Measurements from ENCODE around the gene SRC. TPM values are rescaled to one million over a fixed set of nuclear protein-coding genes. Genes with fewer than 3 reads are reported as not detected.

Gene SRC
- total RNA-seq, 4 donors from 2014 or later, result 30.6 to 54.7 (median 45.0) TPM

GRCh38 chr20:37422791-37423286 lies 76.9 kb downstream of the SRC start:
- Histone ChIP-seq H3K27ac (no peak overlapping the region), H3K4me3 (no peak overlapping the region), H3K9me3 (no peaks in the 10 kb centered on the region), H3K27me3 (peaks cover 33% of the 10 kb centered on the region), H3K4me1 (no peaks in the 10 kb centered on the region), H3K36me3 (no peaks in the 10 kb centered on the region)
- WGBS, 2 donors (ENCODE audit: low coverage in 1 of 2), result no CpG with 5 or more reads among the region's 11 CpGs
- TF ChIP-seq POLR2AphosphoS5 (IDR thresholded peaks at IDR 0.05) (no peak), POLR2A (IDR thresholded peaks at IDR 0.05) (no peak), EP300 (IDR thresholded peaks at IDR 0.05) (no peak), CTCF (IDR thresholded peaks at IDR 0.05) (no peak)
- no peak for ATAC-seq

GRCh38 chr20:37423545-37423944 lies 77.6 kb downstream of the SRC start:
- no peaks in the 10 kb centered on the region for H3K4me1 ChIP-seq
- no peak for ATAC-seq
- no peaks in the 10 kb centered on the region for H3K36me3 ChIP-seq
- no peaks in the 10 kb centered on the region for H3K9me3 ChIP-seq
- no peak overlapping the region for H3K27ac ChIP-seq
- WGBS, 2 donors (ENCODE audit: low coverage in 1 of 2), result no CpG with 5 or more reads among the region's 10 CpGs
- H3K4me3 ChIP-seq, result no peak overlapping the region
- no peak for TF ChIP-seq CTCF (IDR thresholded peaks at IDR 0.05)
- no peak for TF ChIP-seq POLR2A (IDR thresholded peaks at IDR 0.05)
- TF ChIP-seq EP300 (IDR thresholded peaks at IDR 0.05), result no peak
- H3K27me3 ChIP-seq, result peaks cover 32% of the 10 kb centered on the region

- WGBS, 2 donors (ENCODE audit: low coverage in 1 of 2), result 86 to 94% methylated on average over 3 of the region's 3 CpGs
Observed at GRCh38 chr20:37424062-37424851, 78.3 kb downstream of the SRC start.

GRCh38 chr20:37425103-37425625 lies 79.2 kb downstream of the SRC start:
- no peaks in the 10 kb centered on the region for H3K36me3 ChIP-seq
- WGBS, 2 donors (ENCODE audit: low coverage in 1 of 2), result 91 to 100% methylated on average over 3 to 8 of the region's 9 CpGs
- no peak overlapping the region for H3K27ac ChIP-seq
- TF ChIP-seq POLR2A (IDR thresholded peaks at IDR 0.05) (no peak), CTCF (IDR thresholded peaks at IDR 0.05) (no peak), POLR2AphosphoS5 (IDR thresholded peaks at IDR 0.05) (no peak), EP300 (IDR thresholded peaks at IDR 0.05) (no peak)
- no peak for ATAC-seq
- no peaks in the 10 kb centered on the region for H3K4me1 ChIP-seq
- H3K9me3 ChIP-seq, result no peaks in the 10 kb centered on the region
- H3K27me3 ChIP-seq, result peaks cover 23% of the 10 kb centered on the region
- H3K4me3 ChIP-seq, result no peak overlapping the region

More at GRCh38 chr20:37424062-37424851, 78.3 kb downstream of the SRC start:
- Histone ChIP-seq H3K4me3 (no peak overlapping the region), H3K36me3 (no peaks in the 10 kb centered on the region), H3K9me3 (no peaks in the 10 kb centered on the region), H3K27ac (no peak overlapping the region), H3K27me3 (peaks cover 32% of the 10 kb centered on the region), H3K4me1 (no peaks in the 10 kb centered on the region)
- TF ChIP-seq CTCF (IDR thresholded peaks at IDR 0.05) (no peak), POLR2AphosphoS5 (IDR thresholded peaks at IDR 0.05) (no peak), EP300 (IDR thresholded peaks at IDR 0.05) (no peak), POLR2A (IDR thresholded peaks at IDR 0.05) (no peak)
- no peak for ATAC-seq

- no peaks in the 10 kb centered on the region for H3K36me3 ChIP-seq
- H3K4me1 ChIP-seq, result no peaks in the 10 kb centered on the region
- no peaks in the 10 kb centered on the region for H3K9me3 ChIP-seq
- WGBS, 2 donors (ENCODE audit: low coverage in 1 of 2), result 50 to 60% methylated on average over 11 to 18 of the region's 18 CpGs
- no peak overlapping the region for H3K4me3 ChIP-seq
- H3K27ac ChIP-seq, result no peak overlapping the region
- peaks cover 16% of the 10 kb centered on the region for H3K27me3 ChIP-seq
- TF ChIP-seq POLR2A (IDR thresholded peaks at IDR 0.05), result no peak
- TF ChIP-seq POLR2AphosphoS5 (IDR thresholded peaks at IDR 0.05), result no peak
- TF ChIP-seq EP300 (IDR thresholded peaks at IDR 0.05), result no peak
- TF ChIP-seq CTCF (IDR thresholded peaks at IDR 0.05), result no peak
- ATAC-seq, result no peak
Observed at GRCh38 chr20:37426106-37426505, 80.2 kb downstream of the SRC start.

Measured in gastroesophageal sphincter (tissue), 4 donors.